Neuronal stem cell (in vitro differentiated cells): ENCODE data around the gene CENPVL3.
"Not testable (repeated sequence)": the region's sequence is repeated elsewhere in the genome, so short reads cannot be mapped to it uniquely, and the experiment has no call there.

Experiments used
- DNase-seq: peaks from one replicate; pipeline ENCODE4 v3.0.0-alpha.2; 2013; ENCODE audit warnings: low spot score
- H2AFZ ChIP-seq: one replicate; pipeline ENCODE4 v1.6.1; 2013; ENCODE audit warnings: mild to moderate bottlenecking, low read length, inconsistent platforms
- H2AK5ac ChIP-seq: 2 replicates; pipeline ENCODE4 v1.6.1; 2013; ENCODE audit warnings: low read depth, mild to moderate bottlenecking, inconsistent platforms, low read length, moderate library complexity, mixed read lengths
- H2BK120ac ChIP-seq: 2 replicates; pipeline ENCODE4 v1.6.1; 2013; ENCODE audit warnings: low read depth, mild to moderate bottlenecking, inconsistent platforms, low read length, moderate library complexity, mixed read lengths
- H2BK12ac ChIP-seq: one replicate; pipeline ENCODE4 v1.6.1; 2013; ENCODE audit warnings: low read length, inconsistent platforms
- H2BK15ac ChIP-seq: 2 replicates; pipeline ENCODE4 v1.6.1; 2013; ENCODE audit warnings: mild to moderate bottlenecking, low read length, inconsistent platforms, mixed read lengths
- H2BK5ac ChIP-seq: one replicate; pipeline ENCODE4 v1.6.1; 2013; ENCODE audit warnings: inconsistent platforms, mild to moderate bottlenecking, low read length, moderate library complexity
- H3K14ac ChIP-seq: one replicate; pipeline ENCODE4 v1.6.1; 2013; ENCODE audit warnings: low read length, inconsistent platforms
- H3K18ac ChIP-seq: 2 replicates; pipeline ENCODE4 v1.6.1; 2013; ENCODE audit warnings: low read length, inconsistent platforms
- H3K23ac ChIP-seq: 2 replicates; pipeline ENCODE4 v1.6.1; 2013; ENCODE audit warnings: low read depth, mild to moderate bottlenecking, mixed read lengths, low read length, inconsistent platforms; ENCODE audit not compliant: poor library complexity
- H3K27ac ChIP-seq: replicated peaks from 3 replicates; pipeline ENCODE4 v1.5.1; 2013; ENCODE audit warnings: low read length, inconsistent platforms
- H3K27me3 ChIP-seq, 3 experiments: 2 replicates each; pipeline ENCODE4 v1.6.1; 2013; ENCODE audit warnings: low read length in 3 of 3, mild to moderate bottlenecking in 2 of 3, inconsistent platforms in 1 of 3, low read depth in 1 of 3, mixed read lengths in 1 of 3, moderate library complexity in 1 of 3; ENCODE audit not compliant: control insufficient read depth in 3 of 3, insufficient read depth in 3 of 3
- H3K36me3 ChIP-seq, 2 donors: replicated peaks in 1 of 2; 2 replicates each; pipeline ENCODE4 v1.6.1; 2013; ENCODE audit warnings: low read length in 2 of 2; ENCODE audit not compliant: control insufficient read depth in 2 of 2, insufficient read depth in 2 of 2
- H3K4ac ChIP-seq: 2 replicates; pipeline ENCODE4 v1.6.1; 2013; ENCODE audit warnings: inconsistent platforms, mild to moderate bottlenecking, low read length, moderate library complexity
- H3K4me1 ChIP-seq, 2 donors: 1 replicate in 1 of 2; 2 replicates in 1 of 2; pipeline ENCODE4 v1.6.1; 2013; ENCODE audit warnings: low read length in 2 of 2, low read depth in 1 of 2; ENCODE audit not compliant: control insufficient read depth in 2 of 2, insufficient read depth in 1 of 2
- H3K4me2 ChIP-seq: one replicate; pipeline ENCODE4 v1.6.1; 2013; ENCODE audit warnings: mild to moderate bottlenecking, low read length, inconsistent platforms; ENCODE audit not compliant: insufficient read depth, poor library complexity, severe bottlenecking
- H3K4me3 ChIP-seq, 2 donors: 2 replicates each; pipeline ENCODE4 v1.5.1; 2013; ENCODE audit warnings: low read length in 2 of 2, mild to moderate bottlenecking in 2 of 2, inconsistent platforms in 1 of 2, moderate library complexity in 1 of 2
- H3K79me1 ChIP-seq: one replicate; pipeline ENCODE4 v1.6.1; 2013; ENCODE audit warnings: low read depth, mild to moderate bottlenecking, inconsistent platforms, low read length, moderate library complexity
- H3K9ac ChIP-seq: one replicate; pipeline ENCODE4 v1.6.1; 2013; ENCODE audit warnings: mild to moderate bottlenecking, low read depth, low read length, inconsistent platforms; ENCODE audit not compliant: poor library complexity
- H3K9me3 ChIP-seq, 2 donors: replicated peaks in 1 of 2; 2 replicates each; pipeline versions ENCODE3 to v1.6.1; 2013; ENCODE audit warnings: low read length in 2 of 2, mild to moderate bottlenecking in 2 of 2, inconsistent platforms in 1 of 2, low read depth in 1 of 2, mixed read lengths in 1 of 2, moderate library complexity in 1 of 2; ENCODE audit not compliant: control insufficient read depth in 2 of 2, insufficient read depth in 1 of 2
- H4K8ac ChIP-seq: one replicate; pipeline ENCODE4 v1.6.1; 2013; ENCODE audit warnings: low read depth, mild to moderate bottlenecking, inconsistent platforms, low read length, moderate library complexity
- H4K91ac ChIP-seq: one replicate; pipeline ENCODE4 v1.6.1; 2013; ENCODE audit warnings: low read length, low read depth, mild to moderate bottlenecking, inconsistent platforms; ENCODE audit not compliant: poor library complexity
- WGBS, 2 donors: extraction: QIAGEN DNeasy Blood & Tissue Kit; methylation state at CpG; one replicate each; pipeline ENCODE4 v1.1.7; 2013; ENCODE audit warnings: missing lambda C conversion rate in 2 of 2, mixed read lengths in 1 of 2; ENCODE audit not compliant: insufficient read length in 2 of 2, insufficient replicate concordance in 1 of 2; ENCODE audit errors: extremely low coverage in 2 of 2; 5-methylcytosine and 5-hydroxymethylcytosine counted together

Gene CENPVL3

GRCh38 chrX:51636511-51636910 lies 17.8 kb upstream of the CENPVL3 start:
- no CpG with 5 or more reads among the region's 7 CpGs for WGBS, 2 donors
- H3K4me3 ChIP-seq, H4K8ac ChIP-seq, H3K4me2 ChIP-seq, H3K4ac ChIP-seq, H3K23ac ChIP-seq, H3K27me3 ChIP-seq, H2BK5ac ChIP-seq, H2BK120ac ChIP-seq, H2BK12ac ChIP-seq, H3K4me1 ChIP-seq, H3K14ac ChIP-seq, H2AFZ ChIP-seq, H3K9ac ChIP-seq, H4K91ac ChIP-seq, DNase-seq, H3K79me1 ChIP-seq, H3K9me3 ChIP-seq, H2AK5ac ChIP-seq, H3K27ac ChIP-seq, H3K18ac ChIP-seq, H3K36me3 ChIP-seq, H2BK15ac ChIP-seq: not testable (repeated sequence)

GRCh38 chrX:51614353-51615012 lies 4.2 kb downstream of the CENPVL3 start:
- Histone ChIP-seq H2BK120ac (no peak overlapping the region), H3K4me1 (no peaks in the 10 kb centered on the region), H3K27me3 (peaks cover 0 to 19% (median 0%) of the 10 kb centered on the region in 3 experiments), H3K4me3 (no peak overlapping the region), H2BK15ac (no peak overlapping the region), H3K4ac (no peak overlapping the region), H3K14ac (no peak overlapping the region), H3K18ac (no peak overlapping the region), H2AK5ac (no peak overlapping the region), H3K9me3 (no peaks in the 10 kb centered on the region), H3K9ac (no peak overlapping the region), H2BK5ac (no peak overlapping the region), H3K23ac (no peak overlapping the region), H3K4me2 (no peak overlapping the region), H3K79me1 (no peaks in the 10 kb centered on the region), H3K36me3 (no peaks in the 10 kb centered on the region), H4K8ac (no peak overlapping the region), H3K27ac (no peak overlapping the region), H2AFZ (no peak overlapping the region), H2BK12ac (no peak overlapping the region), H4K91ac (no peak overlapping the region)
- DNase-seq = no peak
- WGBS, 2 donors = no CpG with 5 or more reads among the region's 7 CpGs

GRCh38 chrX:51608766-51609165 lies 9.9 kb downstream of the CENPVL3 start:
- Histone ChIP-seq H2BK120ac (no peak overlapping the region), H3K23ac (no peak overlapping the region), H3K4ac (no peak overlapping the region), H3K27ac (no peak overlapping the region), H3K9ac (no peak overlapping the region), H3K14ac (no peak overlapping the region), H2BK12ac (no peak overlapping the region), H3K4me1 (no peaks in the 10 kb centered on the region), H4K91ac (no peak overlapping the region), H3K4me2 (no peak overlapping the region), H2AFZ (no peak overlapping the region), H3K79me1 (no peaks in the 10 kb centered on the region), H3K9me3 (no peaks in the 10 kb centered on the region), H2BK5ac (no peak overlapping the region), H3K4me3 (no peak overlapping the region), H4K8ac (no peak overlapping the region), H2AK5ac (no peak overlapping the region), H3K18ac (no peak overlapping the region), H3K36me3 (no peaks in the 10 kb centered on the region), H3K27me3 (peaks cover 0 to 21% (median 0%) of the 10 kb centered on the region in 3 experiments), H2BK15ac (no peak overlapping the region)
- no peak for DNase-seq
- no CpG with 5 or more reads among the region's 2 CpGs for WGBS, 2 donors

- Histone ChIP-seq H3K18ac (no peak overlapping the region), H2BK120ac (no peak overlapping the region), H3K4ac (no peak overlapping the region), H3K9ac (no peak overlapping the region), H2BK12ac (no peak overlapping the region), H2BK15ac (no peak overlapping the region), H3K27ac (no peak overlapping the region), H4K91ac (no peak overlapping the region), H2BK5ac (no peak overlapping the region), H3K14ac (no peak overlapping the region), H3K4me2 (no peak overlapping the region), H2AFZ (no peak overlapping the region), H3K9me3 (no peaks in the 10 kb centered on the region), H3K4me1 (no peaks in the 10 kb centered on the region), H3K27me3 (peaks cover 0 to 23% (median 0%) of the 10 kb centered on the region in 3 experiments), H3K23ac (no peak overlapping the region), H2AK5ac (no peak overlapping the region), H4K8ac (no peak overlapping the region), H3K79me1 (no peaks in the 10 kb centered on the region), H3K4me3 (no peak overlapping the region), H3K36me3 (no peaks in the 10 kb centered on the region)
- no CpG with 5 or more reads among the region's 1 CpG for WGBS, 2 donors
- DNase-seq = no peak
Observed at GRCh38 chrX:51608126-51608525, 10.6 kb downstream of the CENPVL3 start.
